HG03558 (cell line): Measurements from ENCODE around the gene SNAPC1.
"Not testable (repeated sequence)": the region's sequence is repeated elsewhere in the genome, so short reads cannot be mapped to it uniquely, and the experiment has no call there.

ENCODE experiments used
- ATAC-seq: cut with Tn5 transposase; IDR thresholded peaks from one replicate; pipeline ENCODE4 v1.9.1; 2021; ENCODE audit warnings: moderate number of reproducible peaks; ENCODE audit not compliant: unreplicated experiment; ENCODE audit errors: extremely low read depth

Gene SNAPC1

GRCh38 chr14:61761959-61762786 lies at the start of gene SNAPC1:
TSS of gene SNAPC1 (plus strand) at chr14:61762420. CDS start at chr14:61762461, 41 bp downstream.
- ATAC-seq = peak; percentile 100

GRCh38 chr14:61713724-61714437 lies 48.3 kb upstream of the SNAPC1 start:
- ATAC-seq = no peak

GRCh38 chr14:61716956-61717355 lies 45.3 kb upstream of the SNAPC1 start:
- no peak for ATAC-seq

GRCh38 chr14:61718039-61718438 lies 44.2 kb upstream of the SNAPC1 start:
- no peak for ATAC-seq

GRCh38 chr14:61719344-61720293 lies 42.6 kb upstream of the SNAPC1 start:
- ATAC-seq = no peak

- no peak for ATAC-seq
These were observed 41.9 kb upstream of the SNAPC1 start for GRCh38 chr14:61720294-61720661.

- no peak for ATAC-seq
These were observed 41.5 kb upstream of the SNAPC1 start for GRCh38 chr14:61720741-61721140.

GRCh38 chr14:61724133-61724532 lies 38.1 kb upstream of the SNAPC1 start:
- no peak for ATAC-seq

GRCh38 chr14:61726778-61727658 lies 35.2 kb upstream of the SNAPC1 start:
- no peak for ATAC-seq

- no peak for ATAC-seq
These were observed 31.4 kb upstream of the SNAPC1 start for GRCh38 chr14:61730756-61731373.

- ATAC-seq = no peak
These were observed 28.2 kb upstream of the SNAPC1 start for GRCh38 chr14:61733972-61734371.

GRCh38 chr14:61736751-61737150 lies 25.5 kb upstream of the SNAPC1 start:
- no peak for ATAC-seq

GRCh38 chr14:61737915-61738314 lies 24.3 kb upstream of the SNAPC1 start:
- no peak for ATAC-seq

GRCh38 chr14:61739133-61739532 lies 23.1 kb upstream of the SNAPC1 start:
- no peak for ATAC-seq

- no peak for ATAC-seq
These were observed 19.8 kb upstream of the SNAPC1 start for GRCh38 chr14:61742371-61742770.

- no peak for ATAC-seq
These were observed 18.0 kb upstream of the SNAPC1 start for GRCh38 chr14:61744238-61744637.

- not testable (repeated sequence) for ATAC-seq
These were observed 15.9 kb upstream of the SNAPC1 start for GRCh38 chr14:61746346-61746745.

GRCh38 chr14:61746881-61747280 lies 15.3 kb upstream of the SNAPC1 start:
- no peak for ATAC-seq

GRCh38 chr14:61747342-61747741 lies 14.9 kb upstream of the SNAPC1 start:
- no peak for ATAC-seq
